Measurements from ENCODE around the gene PAIP1.
"Not testable (repeated sequence)": the region's sequence is repeated elsewhere in the genome, so short reads cannot be mapped to it uniquely, and the experiment has no call there.

The PAIP1 gene

DNA sequence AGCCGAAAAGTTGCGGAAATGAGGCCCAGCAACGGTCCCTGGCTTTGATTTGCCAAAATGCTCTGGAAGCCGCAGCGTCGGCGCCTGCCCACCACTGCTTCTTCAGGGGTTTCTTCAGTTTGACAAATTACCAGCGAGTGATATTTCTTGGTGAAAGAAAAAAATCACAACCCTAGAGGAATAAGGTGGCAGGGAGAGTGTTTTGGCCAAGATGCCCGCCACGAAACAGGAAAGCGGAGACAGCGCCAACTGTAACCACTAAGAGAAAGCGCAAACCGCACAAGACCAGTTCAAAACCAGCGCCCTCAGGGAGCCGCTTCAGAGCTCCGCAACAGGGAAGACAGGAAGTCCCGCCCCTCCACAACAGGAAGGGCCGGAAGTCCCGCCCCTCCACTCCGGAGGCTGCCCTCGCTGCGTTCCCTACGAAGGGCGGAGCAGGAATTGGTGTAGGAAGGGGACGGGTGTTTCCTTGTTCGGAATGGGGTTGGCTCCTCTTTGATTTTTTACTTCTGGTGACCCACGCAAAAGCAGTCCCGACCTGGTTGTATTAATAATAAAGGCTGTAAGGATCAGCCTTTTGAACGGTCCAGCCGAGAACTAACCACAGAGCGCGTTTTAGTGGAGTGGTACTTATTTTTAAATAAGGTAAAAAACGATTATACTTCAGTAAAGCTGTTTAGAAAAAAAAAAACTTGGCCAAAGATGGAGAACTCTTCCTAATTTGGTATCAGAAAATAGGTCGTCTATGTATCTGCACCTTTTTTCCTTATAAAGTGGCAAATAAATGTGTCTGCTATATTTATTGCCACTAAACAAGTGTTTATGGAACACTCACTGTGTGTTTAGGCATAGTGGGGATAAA, 41.8 kb downstream of the PAIP1 start, which contains the start of gene C5orf34:
TSS of gene C5orf34 (minus strand) at position 333 of the 862 bp plus-strand sequence. CDS start 5,809 bp downstream, outside the sequence.
- peak; percentile 94 for DNase-seq (ENCODE audit: low read depth)

DNA sequence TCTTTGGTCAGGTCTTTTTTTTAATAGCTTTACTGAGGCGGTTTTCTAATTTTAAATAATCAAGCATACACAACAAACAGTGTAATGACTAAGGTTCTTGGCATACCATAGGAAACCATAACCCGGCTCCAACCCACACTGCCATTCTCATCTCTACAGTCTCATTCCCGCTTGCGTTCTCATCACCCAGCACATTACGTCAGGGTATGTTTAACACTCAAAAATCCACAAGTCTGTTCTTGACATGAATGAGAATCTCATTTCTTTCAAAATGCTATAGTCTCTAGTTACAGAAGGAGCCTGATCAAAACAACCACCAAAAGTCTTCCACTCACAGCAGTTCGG, 42.4 kb downstream of the PAIP1 start:
- peak; percentile 60 for DNase-seq (ENCODE audit: low read depth)

DNA sequence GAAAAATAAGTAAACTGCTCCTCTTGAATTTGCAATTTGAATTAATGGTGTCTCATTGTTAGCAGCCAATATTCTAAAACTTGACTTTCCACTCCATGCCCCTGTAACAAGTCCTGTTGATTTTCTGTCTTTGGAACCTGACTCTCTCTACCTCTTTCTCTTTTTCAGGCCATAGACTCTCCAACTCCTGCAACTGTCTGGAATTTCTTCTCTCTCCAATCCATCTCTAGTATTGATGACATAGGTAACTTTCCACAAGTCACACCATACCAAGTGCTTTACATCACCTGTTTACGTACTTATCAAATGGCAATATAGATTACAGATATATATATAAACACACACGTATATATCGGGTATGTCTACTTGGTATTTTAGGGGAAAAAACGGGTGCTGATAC, 42.9 kb downstream of the PAIP1 start:
- DNase-seq (ENCODE audit: low read depth) = no peak

DNA sequence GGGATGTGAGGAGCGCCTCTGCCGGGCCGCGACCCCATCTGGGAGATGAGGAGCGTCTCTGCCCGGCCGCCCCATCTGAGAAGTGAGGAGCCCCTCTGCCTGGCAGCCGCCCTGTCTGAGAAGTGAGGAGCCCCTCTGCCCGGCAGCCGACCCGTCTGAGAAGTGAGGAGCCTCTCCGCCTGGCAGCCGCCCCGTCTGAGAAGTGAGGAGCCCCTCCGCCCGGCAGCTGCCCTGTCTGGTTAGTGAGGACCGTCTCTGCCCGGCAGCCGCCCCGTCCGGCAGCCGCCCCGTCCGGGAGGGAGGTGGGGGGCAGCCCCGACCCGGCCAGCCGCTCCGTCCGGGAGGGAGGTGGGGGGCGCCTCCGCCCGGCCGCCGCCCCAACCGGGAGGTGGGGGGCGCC, 45.8 kb downstream of the PAIP1 start:
- DNase-seq (ENCODE audit: low read depth) = not testable (repeated sequence)

DNA sequence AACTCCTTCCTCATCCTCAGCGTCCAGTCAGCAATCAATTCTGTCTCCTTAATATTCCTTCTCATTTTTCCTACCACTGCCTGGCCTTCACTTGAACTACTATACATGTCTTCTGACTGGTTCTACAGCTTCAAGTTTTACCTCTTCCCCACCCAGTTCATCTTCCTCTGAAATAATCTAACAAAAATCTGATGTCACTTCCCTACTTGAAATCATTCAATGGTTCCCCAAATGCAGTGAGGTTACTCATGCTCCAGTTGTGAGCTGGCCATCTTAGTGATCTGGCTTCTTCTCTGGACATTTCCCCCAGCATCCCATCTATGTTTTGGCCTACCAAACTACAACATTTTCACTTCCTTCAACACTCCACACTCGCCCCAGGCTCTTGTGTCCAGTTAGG, 58.3 kb downstream of the PAIP1 start:
- no peak for DNase-seq (ENCODE audit: low read depth)

DNA sequence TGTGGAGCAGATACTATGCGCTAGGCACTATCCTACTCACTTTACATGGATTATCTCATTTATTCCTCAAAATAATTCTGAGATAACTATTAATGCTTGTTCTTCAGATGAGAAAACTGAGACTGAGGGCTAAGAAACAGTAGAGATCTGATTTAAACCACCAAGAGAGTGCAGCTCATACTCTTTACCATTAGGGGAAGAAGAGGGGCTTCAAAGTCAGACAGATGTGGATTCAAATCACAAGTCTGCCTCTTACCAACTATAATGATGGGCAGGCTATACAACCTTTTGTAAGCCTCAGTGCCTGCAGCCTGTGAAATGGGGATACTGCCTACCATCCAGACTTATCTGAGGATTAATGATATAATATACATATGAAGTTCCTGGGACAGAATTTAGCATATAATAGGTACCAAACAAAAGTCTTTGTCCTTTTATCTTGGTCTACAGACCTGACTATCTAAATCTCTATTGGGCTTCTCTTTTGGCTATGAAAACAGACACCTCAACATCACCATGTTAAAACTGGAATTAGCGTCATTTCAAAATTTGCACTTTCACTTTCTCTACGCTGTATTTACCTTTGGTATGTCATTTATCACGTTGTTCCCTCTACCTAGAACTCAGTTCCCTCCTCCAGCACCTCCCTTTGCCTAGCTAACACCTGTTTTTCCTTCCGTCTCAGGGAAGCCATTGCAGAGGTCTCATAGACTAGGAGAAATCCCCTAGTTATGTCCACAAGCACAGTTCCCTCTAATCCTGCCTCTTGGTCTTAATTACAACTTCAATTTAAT, 59.4 kb downstream of the PAIP1 start:
- DNase-seq (ENCODE audit: low read depth) = no peak

DNA sequence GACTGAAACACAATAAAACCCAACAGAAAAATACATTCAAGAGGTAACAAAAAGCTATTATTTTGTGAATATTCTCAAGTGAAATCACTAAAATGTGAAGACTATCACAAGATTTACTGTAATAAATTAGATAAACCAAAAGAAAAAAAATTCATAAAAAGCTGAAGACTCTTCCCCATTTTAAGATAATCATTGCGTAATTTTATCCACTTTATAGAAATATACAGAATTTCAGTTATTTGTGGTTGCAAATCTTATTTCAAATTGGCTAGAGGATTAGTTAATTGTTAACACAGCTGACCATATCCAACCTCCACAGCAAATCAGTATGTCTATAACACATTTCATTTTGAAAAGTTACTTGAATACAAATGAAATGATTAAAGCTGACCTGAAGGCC, 65.6 kb downstream of the PAIP1 start:
- no peak for DNase-seq (ENCODE audit: low read depth)

DNA sequence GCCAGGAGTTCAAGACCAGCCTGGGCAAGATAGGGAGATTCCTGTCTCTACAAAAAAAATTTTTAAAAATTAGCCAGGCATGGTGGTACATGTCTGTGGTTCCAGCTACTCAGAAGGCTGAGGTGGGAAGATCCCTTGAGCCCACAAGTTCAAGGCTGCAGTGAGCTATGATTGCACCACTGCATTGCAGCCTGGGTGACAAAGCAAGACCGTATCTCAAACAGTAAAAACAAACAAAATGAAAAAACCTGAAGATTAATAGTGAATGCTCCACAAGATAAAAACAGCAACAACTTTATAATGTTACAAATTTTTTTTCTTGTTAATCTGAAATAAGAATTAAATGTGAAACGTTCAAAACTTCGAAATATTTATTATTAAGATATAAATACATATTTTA, 70.5 kb downstream of the PAIP1 start:
- no peak for DNase-seq (ENCODE audit: low read depth)

DNA sequence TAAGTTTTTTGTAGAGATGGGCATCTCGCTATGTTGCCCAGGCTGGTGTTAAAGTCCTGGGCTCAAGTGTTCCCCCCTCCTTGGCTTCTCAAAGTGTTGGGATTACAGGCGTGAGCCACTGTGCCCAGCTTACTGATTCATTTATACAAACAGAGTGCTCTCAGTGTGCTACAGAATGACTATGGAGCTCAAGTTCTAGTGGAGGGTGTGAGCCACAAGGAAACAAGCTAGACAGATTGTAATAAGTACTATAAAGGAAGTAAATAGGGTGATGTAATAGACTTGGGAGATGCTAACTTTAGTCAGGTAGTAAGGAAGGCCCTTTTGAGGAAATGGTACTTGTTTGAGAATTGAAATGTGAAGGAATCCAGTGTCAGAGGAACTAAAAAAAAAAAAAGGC, 71.5 kb downstream of the PAIP1 start:
- DNase-seq (ENCODE audit: low read depth) = no peak

DNA sequence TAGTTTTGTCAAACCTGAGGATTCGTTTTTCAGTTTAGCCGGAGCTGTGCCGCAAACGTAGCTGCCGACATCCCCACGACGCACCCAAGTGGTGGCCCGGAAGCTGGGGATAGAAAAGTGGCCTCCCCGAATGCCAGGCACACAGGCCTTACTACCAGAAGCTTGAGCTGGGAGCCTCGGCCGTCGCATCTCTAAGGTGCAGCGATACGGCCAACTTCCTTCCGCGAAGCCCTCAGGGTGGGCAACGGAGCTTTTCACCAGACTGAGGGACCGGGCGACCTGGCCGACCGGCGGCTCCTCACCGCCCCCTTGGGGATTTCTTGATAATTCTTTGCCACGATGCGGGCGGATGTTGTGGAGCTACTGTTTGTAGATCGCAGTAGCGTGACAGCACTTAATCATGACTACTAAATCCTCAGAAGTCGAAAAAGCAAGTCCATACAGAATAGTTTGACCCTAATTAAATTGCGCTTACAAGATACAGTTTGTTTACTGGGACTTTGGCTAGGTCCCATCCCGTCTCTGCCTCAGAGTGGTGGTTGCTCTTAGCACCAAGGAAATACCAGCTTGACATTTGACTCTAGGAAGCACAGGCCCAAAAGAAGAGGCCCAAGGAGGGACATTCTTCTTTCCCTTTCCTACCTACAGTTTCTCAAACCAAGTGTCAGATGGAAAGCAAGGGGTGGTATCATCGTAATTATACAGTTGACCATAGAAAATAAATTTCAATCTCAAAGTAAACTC, 72.6 kb downstream of the PAIP1 start:
- peak; percentile 81 for DNase-seq (ENCODE audit: low read depth)

DNA sequence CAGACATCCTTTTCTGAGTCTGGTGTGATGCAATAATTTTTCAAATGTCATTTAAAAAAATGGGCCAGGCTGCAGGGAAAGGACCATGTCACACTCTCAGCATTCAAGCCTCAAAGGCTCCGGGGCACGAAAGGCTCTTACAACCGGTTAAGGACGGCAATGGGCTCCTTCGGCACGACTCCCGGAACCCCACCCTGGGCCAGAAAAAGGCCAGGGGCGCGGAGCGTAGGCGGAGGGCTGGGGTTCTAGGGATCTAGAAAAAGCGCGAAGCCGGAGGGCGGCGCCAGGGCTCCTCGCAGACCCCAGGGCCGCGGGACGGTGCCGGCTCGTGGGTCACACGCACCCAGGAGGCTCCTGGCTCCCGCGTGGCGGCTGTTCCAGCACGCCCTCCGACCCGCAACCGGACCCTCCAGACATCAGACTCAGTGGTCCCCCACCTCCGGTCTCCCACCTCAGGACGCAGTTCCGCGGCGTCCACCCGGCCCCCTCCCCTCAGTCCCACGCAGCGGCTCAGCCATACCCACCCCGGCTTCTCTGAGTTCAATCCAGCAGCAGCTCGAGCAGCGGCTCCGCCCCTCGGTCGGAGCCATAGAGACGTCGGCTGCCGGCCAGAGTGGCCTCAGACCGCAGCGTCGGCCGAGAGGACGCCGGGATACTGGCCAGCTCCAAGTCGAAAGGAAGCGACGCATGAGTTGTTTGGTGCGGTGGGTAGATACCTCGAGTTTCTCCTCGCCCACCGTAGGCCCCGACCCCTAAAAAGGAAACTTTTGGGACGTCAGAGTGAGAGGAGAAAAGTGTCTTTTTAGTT, 73.4 kb downstream of the PAIP1 start, which contains the start of gene TMEM267:
TSS of gene TMEM267 (minus strand) at position 568 of the 808 bp plus-strand sequence. CDS start 29,896 bp downstream, outside the sequence.
- peak; percentile 91 for DNase-seq (ENCODE audit: low read depth)

DNA sequence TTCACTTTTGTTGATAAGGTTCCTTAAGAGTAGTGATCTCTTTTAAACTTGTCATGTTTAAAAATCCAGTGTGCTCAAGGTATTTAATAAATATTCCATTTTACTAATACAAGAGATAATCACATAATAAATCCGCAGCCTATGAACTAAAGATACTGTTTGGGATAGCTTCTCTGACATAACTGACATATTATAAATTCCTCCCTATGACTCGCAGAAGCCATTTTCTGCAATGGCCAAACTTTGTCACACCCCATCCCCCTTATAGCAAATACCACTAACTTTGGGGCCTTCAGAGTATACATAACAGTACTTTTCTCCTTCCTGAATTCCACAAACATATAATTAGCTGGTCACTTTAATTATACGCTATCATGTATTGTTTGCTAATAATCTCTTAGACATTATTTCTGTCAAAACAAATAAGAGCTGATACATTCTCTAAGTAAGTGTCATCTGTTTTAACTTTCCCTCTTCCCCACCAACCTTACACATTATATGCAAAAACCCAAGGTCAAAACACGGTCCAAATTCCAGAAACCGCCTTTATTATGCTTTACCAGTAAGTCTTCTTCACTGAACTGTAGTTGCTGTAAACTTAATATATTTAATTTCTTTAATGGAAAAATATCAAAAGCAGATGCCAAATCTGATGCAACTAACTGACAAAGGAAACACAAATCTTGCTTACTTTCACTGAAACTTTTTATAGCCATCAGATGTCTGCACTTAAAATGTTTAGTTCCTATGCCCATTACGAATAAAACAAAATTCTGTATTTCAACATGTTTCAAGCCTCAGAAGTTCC, 74.2 kb downstream of the PAIP1 start:
- peak; percentile 39 for DNase-seq (ENCODE audit: low read depth)
